ENCODE results near the gene IQCE.

Gene IQCE

GRCh38 chr7:2597273-2597640 lies 38.5 kb downstream of the IQCE start:
- TF ChIP-seq, protein P1, sequence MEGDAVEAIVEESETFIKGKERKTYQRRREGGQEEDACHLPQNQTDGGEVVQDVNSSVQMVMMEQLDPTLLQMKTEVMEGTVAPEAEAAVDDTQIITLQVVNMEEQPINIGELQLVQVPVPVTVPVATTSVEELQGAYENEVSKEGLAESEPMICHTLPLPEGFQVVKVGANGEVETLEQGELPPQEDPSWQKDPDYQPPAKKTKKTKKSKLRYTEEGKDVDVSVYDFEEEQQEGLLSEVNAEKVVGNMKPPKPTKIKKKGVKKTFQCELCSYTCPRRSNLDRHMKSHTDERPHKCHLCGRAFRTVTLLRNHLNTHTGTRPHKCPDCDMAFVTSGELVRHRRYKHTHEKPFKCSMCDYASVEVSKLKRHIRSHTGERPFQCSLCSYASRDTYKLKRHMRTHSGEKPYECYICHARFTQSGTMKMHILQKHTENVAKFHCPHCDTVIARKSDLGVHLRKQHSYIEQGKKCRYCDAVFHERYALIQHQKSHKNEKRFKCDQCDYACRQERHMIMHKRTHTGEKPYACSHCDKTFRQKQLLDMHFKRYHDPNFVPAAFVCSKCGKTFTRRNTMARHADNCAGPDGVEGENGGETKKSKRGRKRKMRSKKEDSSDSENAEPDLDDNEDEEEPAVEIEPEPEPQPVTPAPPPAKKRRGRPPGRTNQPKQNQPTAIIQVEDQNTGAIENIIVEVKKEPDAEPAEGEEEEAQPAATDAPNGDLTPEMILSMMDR (IDR thresholded peaks at IDR 0.05; ENCODE audit: low read depth, low read length), result no peak
- Histone ChIP-seq H3K4me3 (ENCODE audit: low read depth, low read length) (no peak overlapping the region), H3K27me3 (ENCODE audit: insufficient read depth, low read depth, severe bottlenecking) (no peaks in the 10 kb centered on the region), H3K9me3 (ENCODE audit: severe bottlenecking) (no peaks in the 10 kb centered on the region), H3K27ac (no peak overlapping the region), H3K36me3 (peaks cover 48% of the 10 kb centered on the region)
- no peak for DNase-seq

DNA sequence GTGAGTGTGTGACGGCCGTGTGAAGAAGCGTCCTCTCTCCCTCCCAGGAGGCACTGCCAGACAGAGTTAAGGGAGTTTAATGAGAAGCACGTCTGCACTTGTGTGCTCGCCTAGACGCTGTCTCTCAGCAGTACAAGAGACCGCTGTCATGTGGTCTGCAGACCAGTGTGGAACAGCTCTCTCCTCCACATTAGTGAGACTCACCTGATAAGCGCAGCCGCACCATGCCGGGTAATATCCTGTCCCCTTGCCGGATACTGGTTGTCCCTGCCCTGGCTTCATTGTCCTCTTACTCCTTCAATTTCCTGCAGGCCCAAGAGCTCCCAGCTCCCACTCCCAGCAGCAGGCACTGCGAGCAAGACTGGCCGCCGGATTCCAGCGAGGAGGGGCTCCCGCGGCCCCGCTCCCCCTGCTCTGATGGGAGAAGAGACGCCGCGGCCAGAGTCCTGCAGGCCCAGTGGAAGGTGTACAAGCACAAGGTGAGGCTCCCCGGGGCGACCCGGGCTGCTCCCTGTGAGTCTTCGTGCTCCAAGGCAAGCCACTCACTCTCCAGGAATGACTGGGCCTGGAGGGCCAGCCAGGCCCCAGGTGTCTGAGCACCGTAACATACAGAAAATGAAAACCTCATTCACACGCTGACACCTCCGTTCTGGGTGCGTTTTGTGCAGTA lies 39.5 kb downstream of the IQCE start:
- Histone ChIP-seq H3K9me3 (ENCODE audit: severe bottlenecking) (no peaks in the 10 kb centered on the region), H3K36me3 (peaks cover 37% of the 10 kb centered on the region)
- DNase-seq, result no peak

GRCh38 chr7:2601065-2601464 lies 42.3 kb downstream of the IQCE start:
- H3K36me3 ChIP-seq, result peaks cover 28% of the 10 kb centered on the region

More for the DNA sequence above, 39.5 kb downstream of the IQCE start:
- Histone ChIP-seq H3K27ac (no peak overlapping the region), H3K4me3 (ENCODE audit: low read depth, low read length) (no peak overlapping the region), H3K27me3 (ENCODE audit: insufficient read depth, low read depth, severe bottlenecking) (no peaks in the 10 kb centered on the region)
- TF ChIP-seq, protein P1 (IDR thresholded peaks at IDR 0.05; ENCODE audit: low read depth, low read length), result no peak

DNA sequence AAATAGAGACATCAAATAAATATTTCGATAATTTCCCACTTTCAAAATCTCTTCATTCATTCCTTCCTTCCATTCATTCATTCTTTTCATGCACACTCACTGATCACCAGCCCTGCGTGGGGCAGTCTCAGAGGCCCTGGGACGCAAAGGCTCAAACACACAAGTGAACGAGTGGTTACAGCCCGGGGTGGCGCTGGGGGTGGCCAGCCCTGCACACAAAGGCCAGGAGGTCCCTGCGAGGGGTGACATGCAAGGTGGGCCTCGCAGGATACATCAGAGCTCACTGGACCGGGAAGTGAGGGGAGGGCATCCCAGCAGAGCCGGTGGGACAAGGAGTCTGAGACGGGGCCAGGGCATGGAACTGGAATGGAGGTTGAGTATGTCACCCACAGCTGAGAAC lies 43.1 kb downstream of the IQCE start:
- TF ChIP-seq, protein P1 (IDR thresholded peaks at IDR 0.05; ENCODE audit: low read depth, low read length), result no peak
- Histone ChIP-seq H3K36me3 (peaks cover 28% of the 10 kb centered on the region), H3K27me3 (ENCODE audit: insufficient read depth, low read depth, severe bottlenecking) (no peaks in the 10 kb centered on the region), H3K4me3 (ENCODE audit: low read depth, low read length) (no peak overlapping the region), H3K9me3 (ENCODE audit: severe bottlenecking) (no peaks in the 10 kb centered on the region), H3K27ac (no peak overlapping the region)
- no peak for DNase-seq

More at GRCh38 chr7:2601065-2601464, 42.3 kb downstream of the IQCE start:
- TF ChIP-seq, protein P1 (IDR thresholded peaks at IDR 0.05; ENCODE audit: low read depth, low read length), result no peak
- no peak for DNase-seq
- Histone ChIP-seq H3K27ac (no peak overlapping the region), H3K9me3 (ENCODE audit: severe bottlenecking) (no peaks in the 10 kb centered on the region), H3K27me3 (ENCODE audit: insufficient read depth, low read depth, severe bottlenecking) (no peaks in the 10 kb centered on the region), H3K4me3 (ENCODE audit: low read depth, low read length) (no peak overlapping the region)

- Histone ChIP-seq H3K27me3 (ENCODE audit: insufficient read depth, low read depth, severe bottlenecking) (no peaks in the 10 kb centered on the region), H3K4me3 (ENCODE audit: low read depth, low read length) (no peak overlapping the region), H3K27ac (no peak overlapping the region), H3K9me3 (ENCODE audit: severe bottlenecking) (no peaks in the 10 kb centered on the region), H3K36me3 (peaks cover 28% of the 10 kb centered on the region)
- TF ChIP-seq, protein P1 (IDR thresholded peaks at IDR 0.05; ENCODE audit: low read depth, low read length), result no peak
- DNase-seq, result no peak
Observed at GRCh38 chr7:2602406-2603043, 43.7 kb downstream of the IQCE start.
